Neural progenitor cell (in vitro differentiated cells): ENCODE results near the gene NUP85. TPM values are rescaled to one million over a fixed set of nuclear protein-coding genes. Genes with fewer than 3 reads are reported as not detected.

ENCODE experiments used
- DNase-seq: peaks from one replicate; pipeline ENCODE4 v3.0.0-alpha.2; 2016; ENCODE audit warnings: low spot score
- H2AFZ ChIP-seq: fragments of 200-600 bp; sonication (generic); replicated peaks from 2 replicates; pipeline ENCODE4 v1.6.1; 2016; ENCODE audit warnings: antibody characterized with exemption
- H3F3A ChIP-seq: fragments of 200-600 bp; sonication (generic); 2 replicates; pipeline ENCODE4 v1.6.1; 2016; ENCODE audit warnings: antibody characterized with exemption, low read depth
- H3K27ac ChIP-seq: fragments of 200-600 bp; sonication (generic); 2 replicates; pipeline ENCODE4 v1.5.1; 2016; ENCODE audit warnings: mild to moderate bottlenecking
- H3K27me3 ChIP-seq: fragments of 200-600 bp; sonication (generic); 2 replicates; pipeline ENCODE4 v1.6.1; 2016; ENCODE audit warnings: mild to moderate bottlenecking, moderate library complexity
- H3K36me3 ChIP-seq: fragments of 200-600 bp; sonication (generic); 2 replicates; pipeline ENCODE4 v1.5.1; 2016
- H3K4me1 ChIP-seq: fragments of 200-600 bp; sonication (generic); 2 replicates; pipeline ENCODE4 v1.6.1; 2016; ENCODE audit warnings: mixed run types
- H3K4me2 ChIP-seq: fragments of 200-600 bp; sonication (generic); 2 replicates; pipeline ENCODE4 v1.6.1; 2016
- H3K4me3 ChIP-seq: fragments of 200-600 bp; sonication (generic); 2 replicates; pipeline ENCODE4 v1.5.1; 2016
- H3K79me2 ChIP-seq: fragments of 200-600 bp; sonication (generic); 2 replicates; pipeline ENCODE4 v1.6.1; 2016; ENCODE audit warnings: low read depth
- H3K9ac ChIP-seq: fragments of 200-600 bp; sonication (generic); 2 replicates; pipeline ENCODE4 v1.6.1; 2016
- H3K9me3 ChIP-seq: fragments of 200-600 bp; sonication (generic); 2 replicates; pipeline ENCODE4 v1.5.1; 2016; ENCODE audit warnings: low read depth
- H4K20me1 ChIP-seq: fragments of 200-600 bp; sonication (generic); 2 replicates; pipeline ENCODE4 v1.6.1; 2016; ENCODE audit warnings: low read depth
- H3K27ac Mint-ChIP-seq: 3 replicates; pipeline ENCODE4 v1.8.0; 2021; ENCODE audit warnings: mixed read lengths
- H3K27me3 Mint-ChIP-seq: 2 replicates; pipeline ENCODE4 v1.8.0; 2022; ENCODE audit warnings: low read depth, mild to moderate bottlenecking, inconsistent platforms, moderate library complexity, mixed read lengths; ENCODE audit not compliant: insufficient read depth
- H3K36me3 Mint-ChIP-seq: 3 replicates; pipeline ENCODE4 v1.8.0; 2021; ENCODE audit warnings: mixed read lengths
- H3K4me1 Mint-ChIP-seq: 3 replicates; pipeline ENCODE4 v1.8.0; 2021; ENCODE audit warnings: mixed read lengths
- H3K4me3 Mint-ChIP-seq: 3 replicates; pipeline ENCODE4 v1.8.0; 2021; ENCODE audit warnings: mild to moderate bottlenecking, moderate library complexity, mixed read lengths
- H3K9me3 Mint-ChIP-seq: 3 replicates; pipeline ENCODE4 v1.8.0; 2020; ENCODE audit warnings: mixed read lengths
- EZH2 ChIP-seq: fragments of 200-600 bp; sonication (generic); IDR thresholded peaks from 2 replicates; pipeline ENCODE4 v1.6.1; 2017; ENCODE audit warnings: antibody characterized with exemption, mild to moderate bottlenecking, moderate library complexity
- EZH2phosphoT487 ChIP-seq: fragments of 200-600 bp; sonication (generic); IDR thresholded peaks from 2 replicates; pipeline ENCODE4 v1.6.1; 2017; ENCODE audit warnings: antibody characterized with exemption
- total RNA-seq: library from RNA; depleted of rRNA; stranded (reverse); fragments of >200 nt; gene quantifications from 2 replicates; pipeline ENCODE4 v1.2.3, GENCODE V29; 2015; ENCODE audit warnings: low replicate concordance
- TF ChIP-seq, protein P1 (sequence below): fragments of 200-600 bp; sonication (generic); IDR thresholded peaks from 2 replicates; pipeline ENCODE4 v1.5.1; 2017; ENCODE audit warnings: antibody characterized with exemption, mild to moderate bottlenecking

NUP85 gene
- total RNA-seq, 1 donor from 2014 or later, result 88.6 TPM

DNA sequence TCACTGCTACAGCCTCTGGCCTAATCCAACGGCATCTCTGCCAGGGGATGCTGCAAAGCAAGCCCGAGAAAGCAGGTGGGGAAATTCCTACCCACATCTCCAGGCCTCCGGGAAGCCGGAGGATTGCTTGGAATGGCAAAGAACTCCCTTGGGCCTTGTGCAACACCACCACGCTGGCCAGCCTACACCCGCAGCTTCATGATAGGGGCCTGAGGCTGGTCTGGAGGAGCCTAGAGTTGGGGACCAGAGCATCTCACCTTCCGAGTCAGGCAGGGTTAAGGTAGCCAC, 35.6 kb downstream of the NUP85 start:
- Histone ChIP-seq H3K27ac (peak overlapping the region; percentile 49), H2AFZ (no peak overlapping the region), H3K4me3 (no peak overlapping the region), H4K20me1 (peaks cover 8% of the 10 kb centered on the region), H3K36me3 (no peaks in the 10 kb centered on the region), H3F3A (peaks cover 33% of the 10 kb centered on the region), H3K4me1 (no peaks in the 10 kb centered on the region), H3K79me2 (no peaks in the 10 kb centered on the region), H3K9me3 (no peaks in the 10 kb centered on the region), H3K9ac (no peak overlapping the region), H3K4me2 (no peak overlapping the region), H3K27me3 (no peaks in the 10 kb centered on the region)
- Mint-ChIP-seq H3K27me3 (peaks cover 11% of the 10 kb centered on the region), H3K4me1 (no peaks in the 10 kb centered on the region), H3K9me3 (no peaks in the 10 kb centered on the region), H3K36me3 (peaks cover 27% of the 10 kb centered on the region), H3K27ac (peak overlapping the region; percentile 60), H3K4me3 (no peak overlapping the region)
- TF ChIP-seq, protein P1, sequence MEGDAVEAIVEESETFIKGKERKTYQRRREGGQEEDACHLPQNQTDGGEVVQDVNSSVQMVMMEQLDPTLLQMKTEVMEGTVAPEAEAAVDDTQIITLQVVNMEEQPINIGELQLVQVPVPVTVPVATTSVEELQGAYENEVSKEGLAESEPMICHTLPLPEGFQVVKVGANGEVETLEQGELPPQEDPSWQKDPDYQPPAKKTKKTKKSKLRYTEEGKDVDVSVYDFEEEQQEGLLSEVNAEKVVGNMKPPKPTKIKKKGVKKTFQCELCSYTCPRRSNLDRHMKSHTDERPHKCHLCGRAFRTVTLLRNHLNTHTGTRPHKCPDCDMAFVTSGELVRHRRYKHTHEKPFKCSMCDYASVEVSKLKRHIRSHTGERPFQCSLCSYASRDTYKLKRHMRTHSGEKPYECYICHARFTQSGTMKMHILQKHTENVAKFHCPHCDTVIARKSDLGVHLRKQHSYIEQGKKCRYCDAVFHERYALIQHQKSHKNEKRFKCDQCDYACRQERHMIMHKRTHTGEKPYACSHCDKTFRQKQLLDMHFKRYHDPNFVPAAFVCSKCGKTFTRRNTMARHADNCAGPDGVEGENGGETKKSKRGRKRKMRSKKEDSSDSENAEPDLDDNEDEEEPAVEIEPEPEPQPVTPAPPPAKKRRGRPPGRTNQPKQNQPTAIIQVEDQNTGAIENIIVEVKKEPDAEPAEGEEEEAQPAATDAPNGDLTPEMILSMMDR, result no peak
- TF ChIP-seq EZH2 (no peak), EZH2phosphoT487 (no peak)
- no peak for DNase-seq

DNA sequence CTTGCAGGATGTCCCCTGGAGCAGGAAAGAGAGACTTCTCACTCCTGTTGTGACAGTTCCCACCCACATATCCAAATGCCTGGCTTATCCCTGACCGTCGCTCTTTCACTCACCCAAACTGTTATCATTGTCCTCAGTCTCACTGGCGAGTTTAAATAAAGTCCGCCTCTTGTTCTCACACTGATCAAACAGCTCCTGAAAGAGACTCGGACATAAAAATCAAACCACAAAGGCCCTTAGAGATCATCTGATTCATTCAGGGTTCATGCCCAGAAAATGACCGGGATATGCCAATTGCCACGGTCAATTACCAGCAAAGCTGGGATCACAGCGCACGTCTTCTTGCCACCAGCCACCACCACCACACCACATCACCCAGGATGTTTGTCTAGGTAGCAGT, 36.0 kb downstream of the NUP85 start:
- H4K20me1 ChIP-seq, result peaks cover 8% of the 10 kb centered on the region
- H3K36me3 ChIP-seq, result no peaks in the 10 kb centered on the region
- TF ChIP-seq EZH2 (no peak), EZH2phosphoT487 (no peak)
- no peak for DNase-seq
- H3K9me3 ChIP-seq, result no peaks in the 10 kb centered on the region
- Mint-ChIP-seq H3K4me3 (no peak overlapping the region), H3K9me3 (no peaks in the 10 kb centered on the region), H3K36me3 (peaks cover 23% of the 10 kb centered on the region), H3K4me1 (no peaks in the 10 kb centered on the region), H3K27me3 (peaks cover 11% of the 10 kb centered on the region), H3K27ac (no peak overlapping the region)
- no peak overlapping the region for H3K27ac ChIP-seq
- H3K4me3 ChIP-seq, result no peak overlapping the region
- H3K4me1 ChIP-seq, result no peaks in the 10 kb centered on the region
- H2AFZ ChIP-seq, result no peak overlapping the region
- no peak overlapping the region for H3K4me2 ChIP-seq
- no peak overlapping the region for H3K9ac ChIP-seq
- H3F3A ChIP-seq, result peaks cover 33% of the 10 kb centered on the region
- peaks cover under 1% of the 10 kb centered on the region for H3K79me2 ChIP-seq
- H3K27me3 ChIP-seq, result no peaks in the 10 kb centered on the region

- H3K36me3 ChIP-seq, result no peaks in the 10 kb centered on the region
These were observed 36.5 kb downstream of the NUP85 start for GRCh38 chr17:75241996-75242460.

DNA sequence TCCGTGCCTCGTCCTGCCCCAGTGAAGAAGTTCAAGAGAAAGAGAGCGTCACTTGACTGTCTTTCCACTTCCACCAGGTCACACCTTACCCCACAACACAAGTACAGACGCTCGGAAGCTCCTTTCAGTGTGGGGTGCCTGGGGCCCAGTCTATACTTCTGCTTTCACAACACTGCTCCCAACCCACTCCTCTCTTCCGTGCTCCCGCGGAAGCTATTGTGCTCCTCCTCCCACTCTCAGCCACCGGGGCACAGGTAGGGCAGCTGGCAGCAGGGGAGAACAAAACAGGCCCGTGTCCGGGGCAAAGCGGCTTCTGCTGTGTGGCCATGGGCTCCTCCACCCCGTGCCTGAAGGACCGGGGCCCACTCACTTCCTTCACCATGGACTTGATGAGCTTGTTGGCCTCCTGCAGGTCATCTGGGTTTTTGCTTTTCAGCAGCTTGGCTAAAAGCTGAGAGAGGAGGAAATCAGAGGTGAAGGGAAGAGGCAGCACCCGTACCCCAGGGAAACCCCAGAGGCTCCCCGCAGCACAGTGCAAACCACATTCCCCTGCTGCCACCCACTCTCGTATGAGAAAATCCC, 37.1 kb downstream of the NUP85 start:
- H3K9me3 Mint-ChIP-seq, result no peaks in the 10 kb centered on the region
- Histone ChIP-seq H3K27ac (no peak overlapping the region), H3K36me3 (no peaks in the 10 kb centered on the region), H3K79me2 (peaks cover 11% of the 10 kb centered on the region), H3K4me3 (no peak overlapping the region), H4K20me1 (peaks cover 8% of the 10 kb centered on the region), H3K27me3 (no peaks in the 10 kb centered on the region), H3K4me1 (no peaks in the 10 kb centered on the region), H2AFZ (no peak overlapping the region), H3K9ac (no peak overlapping the region), H3K4me2 (no peak overlapping the region), H3F3A (peaks cover 33% of the 10 kb centered on the region), H3K9me3 (no peaks in the 10 kb centered on the region)
- H3K36me3 Mint-ChIP-seq, result peaks cover 21% of the 10 kb centered on the region
- no peak for TF ChIP-seq EZH2phosphoT487
- TF ChIP-seq, protein P1, result no peak
- no peak for TF ChIP-seq EZH2
- no peak for DNase-seq
- peaks cover 11% of the 10 kb centered on the region for H3K27me3 Mint-ChIP-seq
- H3K4me3 Mint-ChIP-seq, result peak overlapping the region; percentile 33
- no peaks in the 10 kb centered on the region for H3K4me1 Mint-ChIP-seq
- no peak overlapping the region for H3K27ac Mint-ChIP-seq

More at GRCh38 chr17:75241996-75242460, 36.5 kb downstream of the NUP85 start:
- Mint-ChIP-seq H3K27ac (no peak overlapping the region), H3K36me3 (peaks cover 23% of the 10 kb centered on the region), H3K4me3 (peak overlapping the region; percentile 33), H3K27me3 (peaks cover 11% of the 10 kb centered on the region), H3K9me3 (no peaks in the 10 kb centered on the region), H3K4me1 (no peaks in the 10 kb centered on the region)
- no peak overlapping the region for H2AFZ ChIP-seq
- TF ChIP-seq EZH2, result no peak
- TF ChIP-seq EZH2phosphoT487, result no peak
- TF ChIP-seq, protein P1, result no peak
- DNase-seq, result no peak
- H3K79me2 ChIP-seq, result peaks cover 5% of the 10 kb centered on the region
- H3K9ac ChIP-seq, result no peak overlapping the region
- peaks cover 8% of the 10 kb centered on the region for H4K20me1 ChIP-seq
- H3K27me3 ChIP-seq, result no peaks in the 10 kb centered on the region
- H3F3A ChIP-seq, result peaks cover 33% of the 10 kb centered on the region
- no peak overlapping the region for H3K27ac ChIP-seq
- H3K4me3 ChIP-seq, result no peak overlapping the region
- no peak overlapping the region for H3K4me2 ChIP-seq
- no peaks in the 10 kb centered on the region for H3K9me3 ChIP-seq
- H3K4me1 ChIP-seq, result no peaks in the 10 kb centered on the region
